T47D (cell line): ENCODE results near the gene FAM186B.
"Not testable (repeated sequence)": the region's sequence is repeated elsewhere in the genome, so short reads cannot be mapped to it uniquely, and the experiment has no call there.

Experiments used
- DNase-seq, 2 experiments: peaks; one replicate each; pipeline versions ENCODE4 v3.0.0 to v3.0.0-alpha.2; 2011 to 2012; ENCODE audit warnings: low read depth in 1 of 2, low spot score in 1 of 2
- JUND ChIP-seq: IDR thresholded peaks from 2 replicates; pipeline ENCODE4 v1.6.1; 2012; ENCODE audit warnings: low read depth
- in situ Hi-C: cut with HindIII; loops from 2 replicates; pipeline ENCODE4 v1.10.0; 2016; ENCODE audit warnings: low sequenced_read_pairs, low pct_unique_long_range_greater_than_20kb

FAM186B gene

GRCh38 chr12:49616533-49617219, 11.2 kb upstream of the FAM186B start:
- in situ Hi-C loops, result no loop called here
- DNase-seq, result no peak
- TF ChIP-seq JUND, result no peak

GRCh38 chr12:49615725-49616124, 10.3 kb upstream of the FAM186B start:
- TF ChIP-seq JUND, result no peak
- no peak for DNase-seq
- in situ Hi-C loops, result no loop called here

DNA sequence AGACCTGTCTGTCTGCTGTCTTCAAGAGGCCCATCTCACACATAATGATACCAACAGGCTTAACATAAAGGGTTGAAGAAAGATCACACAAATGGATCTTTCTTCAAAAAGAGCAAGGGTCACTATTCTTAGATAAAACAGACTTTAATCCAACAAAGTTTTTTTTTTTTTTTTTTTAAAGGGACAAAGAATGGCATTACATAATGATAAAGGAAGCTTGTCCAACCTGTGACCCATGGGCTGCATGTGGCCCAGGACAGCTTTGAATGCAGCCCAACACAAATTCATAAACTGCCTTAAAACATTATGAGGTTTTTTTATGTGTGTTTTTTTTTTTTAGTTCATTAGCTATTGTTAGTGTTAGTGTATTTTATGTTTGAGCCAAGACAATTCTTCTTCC, 6.8 kb upstream of the FAM186B start:
- no peak for DNase-seq
- no peak for TF ChIP-seq JUND
- in situ Hi-C loops, result no loop called here

DNA sequence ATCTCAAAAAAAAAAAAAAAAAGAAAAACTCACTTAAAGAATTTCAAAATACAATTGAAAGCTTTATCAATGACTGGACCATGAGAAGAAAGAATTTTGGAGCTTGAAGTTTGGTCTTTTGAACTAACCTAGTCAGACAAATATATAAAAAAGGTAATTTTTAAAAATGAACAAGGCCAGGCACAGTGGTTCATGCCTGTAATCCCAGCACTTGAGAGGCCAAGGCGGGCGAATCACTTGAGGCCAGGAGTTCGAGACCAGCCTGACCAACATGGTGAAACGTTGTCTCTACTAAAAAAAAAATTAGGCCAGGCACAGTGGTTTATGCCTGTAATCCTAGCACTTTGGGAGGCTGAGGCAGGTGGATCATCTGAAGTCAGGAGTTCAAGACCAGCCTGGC, 5.3 kb upstream of the FAM186B start:
- DNase-seq, in situ Hi-C loops: not testable (repeated sequence)

DNA sequence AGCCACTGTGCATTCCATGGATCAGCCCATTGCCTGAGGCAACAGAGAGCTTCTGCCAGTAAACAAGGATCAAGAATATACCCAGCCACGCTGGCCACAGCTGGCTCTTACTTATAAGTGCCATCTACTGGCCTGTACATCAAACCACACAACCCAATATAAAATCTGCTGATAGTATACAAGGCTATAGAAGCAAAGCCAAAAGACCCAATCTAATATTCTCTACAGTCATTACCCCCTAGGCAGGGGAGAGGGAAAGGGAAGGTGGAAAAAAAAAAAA, 4.4 kb upstream of the FAM186B start:
- no peak for TF ChIP-seq JUND
- peak in 1 of 2 experiments; percentile 87 for DNase-seq
- in situ Hi-C loops, result no loop called here

DNA sequence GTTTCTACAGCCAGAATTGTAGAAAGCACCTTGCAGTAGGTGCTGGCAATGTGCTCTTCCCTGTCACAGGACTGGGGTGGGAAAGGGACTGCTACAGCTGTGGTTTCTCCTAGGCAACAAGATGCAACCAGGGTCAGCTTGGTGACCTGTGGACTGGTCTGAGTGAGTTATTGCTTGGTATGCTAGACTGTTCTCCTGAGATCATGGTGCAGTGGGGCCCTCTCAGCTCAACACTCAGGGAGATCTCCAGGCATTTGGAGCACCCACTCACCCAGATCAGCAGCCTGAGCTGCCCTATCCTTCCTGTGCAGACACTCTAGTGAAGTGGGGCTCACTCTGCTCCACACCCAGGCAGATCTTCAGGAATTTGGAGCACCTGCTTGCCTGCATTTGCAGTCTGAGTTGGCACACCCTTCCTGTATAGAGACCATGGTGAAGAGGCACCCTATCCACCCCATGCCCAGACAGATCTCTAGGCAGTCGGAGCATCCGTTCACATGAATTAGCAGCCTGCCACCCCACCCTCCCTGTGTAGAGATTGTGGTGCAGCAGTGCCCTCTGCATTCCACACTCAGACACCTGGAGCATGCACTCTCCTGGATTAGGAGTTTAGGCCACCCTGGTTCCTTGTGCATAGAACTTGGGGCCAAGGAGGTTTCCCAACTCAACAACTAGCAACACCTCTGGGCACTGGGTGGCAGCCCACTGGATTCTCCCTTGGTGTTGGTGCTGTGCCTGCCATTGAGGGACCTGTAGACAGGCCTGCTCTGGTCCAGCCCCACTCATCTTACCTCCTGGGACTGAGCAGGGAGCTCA, 3.8 kb upstream of the FAM186B start:
- in situ Hi-C loops, result no loop called here
- no peak for DNase-seq
- TF ChIP-seq JUND, result no peak

DNA sequence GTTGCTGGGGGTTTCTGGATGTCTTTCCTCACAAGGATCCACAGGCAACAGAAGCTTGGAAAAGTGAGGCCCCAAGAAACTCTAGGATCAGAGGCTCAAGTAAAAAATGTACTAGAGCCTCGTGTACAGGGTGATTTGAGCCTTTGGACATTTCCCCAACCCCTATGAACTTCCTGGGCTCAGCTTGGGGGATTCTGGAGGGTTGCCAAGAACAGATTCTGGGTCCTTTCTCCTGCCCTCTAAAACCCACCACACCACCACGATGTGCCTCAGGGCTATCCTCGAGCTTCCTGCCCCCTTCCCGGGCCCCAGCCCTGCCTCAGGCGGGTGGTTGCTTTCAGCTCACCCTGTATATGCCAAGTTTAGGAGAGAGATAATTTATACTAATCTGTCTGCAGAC, 583 bp downstream of the FAM186B start:
- no peak for DNase-seq
- in situ Hi-C loops, result no loop called here
- no peak for TF ChIP-seq JUND

DNA sequence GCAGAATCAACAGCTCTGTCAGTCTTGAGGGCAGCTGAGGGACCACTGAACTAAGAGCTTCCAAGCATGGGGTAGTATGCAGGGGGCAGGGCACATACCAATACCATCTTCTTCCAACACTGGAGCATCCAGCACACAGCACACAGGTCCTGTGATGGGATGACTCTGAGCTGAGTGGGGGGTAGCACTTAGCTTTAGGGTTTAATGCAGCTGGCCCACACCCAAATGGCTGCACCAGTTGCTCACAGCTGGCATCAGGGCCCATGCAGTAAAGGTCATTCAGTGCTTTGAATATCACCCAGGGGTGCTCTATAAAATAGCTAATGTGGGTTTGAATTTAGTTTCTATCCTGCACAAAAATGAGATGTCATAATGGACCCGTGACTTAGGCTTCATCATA, 1.7 kb downstream of the FAM186B start:
- DNase-seq, result no peak
- no peak for TF ChIP-seq JUND
- in situ Hi-C loops, result no loop called here

DNA sequence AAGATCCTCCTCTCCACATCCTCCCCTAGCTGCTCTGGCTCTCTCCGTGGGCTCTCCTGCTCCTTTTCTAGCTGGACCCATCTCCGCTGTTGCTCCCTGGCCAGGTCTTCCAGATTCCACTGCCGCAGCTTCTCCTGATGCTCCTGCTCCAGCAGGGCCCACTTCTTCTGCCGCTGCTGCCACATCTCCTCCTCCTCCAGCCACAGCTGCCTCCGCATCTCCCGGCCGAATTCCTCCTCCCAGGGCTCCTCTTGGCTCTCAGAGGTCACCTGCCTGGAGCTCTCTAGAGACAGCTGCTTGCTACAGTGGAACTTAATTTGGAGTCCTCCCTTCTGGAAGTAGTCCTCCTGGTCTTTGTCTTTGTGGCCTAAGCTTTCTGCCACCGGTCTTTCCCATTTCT, 5.5 kb downstream of the FAM186B start:
- in situ Hi-C loops, result no loop called here

GRCh38 chr12:49598527-49598926, 6.9 kb downstream of the FAM186B start:
- in situ Hi-C loops, result no loop called here

More for the DNA sequence above, 5.5 kb downstream of the FAM186B start:
- DNase-seq, result no peak
- TF ChIP-seq JUND, result no peak

DNA sequence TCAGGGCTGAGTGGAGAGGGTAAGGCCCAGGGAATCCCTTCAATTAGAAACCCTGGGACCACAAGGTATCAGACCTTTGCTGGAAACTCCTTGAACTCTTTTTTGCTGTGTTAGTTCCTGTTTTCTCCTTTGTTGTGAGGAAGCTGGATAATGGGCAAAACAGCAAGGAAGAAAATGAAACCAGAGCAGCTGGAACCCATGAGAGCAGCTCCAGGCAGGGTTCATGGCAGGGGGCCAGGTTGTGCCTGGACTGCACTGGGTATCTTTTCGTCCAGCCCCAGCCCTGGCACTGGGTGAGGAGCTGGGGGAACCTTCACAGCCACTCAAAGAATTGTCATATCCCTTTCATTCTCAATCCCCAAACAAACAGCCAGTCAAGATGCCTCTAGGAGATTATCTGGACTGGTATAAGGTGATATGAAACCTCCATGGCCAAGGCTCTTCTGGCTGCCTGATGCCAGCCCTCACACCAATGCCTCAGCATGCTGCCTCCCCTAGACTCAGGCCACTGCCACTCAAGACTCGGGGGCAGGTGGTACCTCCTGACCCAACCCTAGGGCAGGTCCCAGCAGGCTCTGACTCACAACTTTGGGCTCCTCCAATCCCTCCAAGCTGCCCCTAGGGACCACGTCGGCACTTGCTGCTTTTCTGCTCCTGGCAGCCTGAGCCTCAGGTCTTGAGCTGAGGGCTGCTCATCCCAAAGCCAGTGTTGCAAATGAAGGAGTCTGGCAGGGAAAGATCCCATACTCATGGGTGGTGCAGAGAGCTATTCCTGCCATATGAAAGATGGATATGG, 16.5 kb downstream of the FAM186B start:
- no peak for TF ChIP-seq JUND
- in situ Hi-C loops, result no loop called here
- no peak for DNase-seq

More at GRCh38 chr12:49598527-49598926, 6.9 kb downstream of the FAM186B start:
- no peak for DNase-seq
- no peak for TF ChIP-seq JUND

DNA sequence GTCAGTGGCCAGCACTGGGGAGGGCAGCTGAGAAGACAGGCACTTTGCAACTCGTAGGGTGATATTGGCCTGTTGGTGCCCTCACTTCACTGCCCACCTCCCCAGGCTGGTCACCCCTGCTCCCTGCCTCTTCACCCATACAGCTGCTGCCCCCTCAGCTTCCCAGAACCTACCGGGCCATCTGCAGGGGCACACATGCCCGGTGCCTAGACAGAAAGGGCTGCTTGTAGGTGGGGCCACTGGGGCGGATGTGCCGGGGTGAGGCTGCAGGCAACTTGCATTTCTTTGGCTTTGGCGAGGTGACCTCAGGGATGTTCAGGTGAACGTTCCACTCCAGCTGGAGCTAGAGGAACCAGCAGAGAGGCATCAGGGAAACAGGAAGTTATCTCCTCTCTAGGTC, 17.2 kb downstream of the FAM186B start:
- no peak for DNase-seq
- TF ChIP-seq JUND, result no peak
- in situ Hi-C loops, result no loop called here
